Umbilical cord (tissue), 2 donors: ENCODE measurements around the gene TMIGD3. TPM values are rescaled to one million over a fixed set of nuclear protein-coding genes. Genes with fewer than 3 reads are reported as not detected.

Source experiments
- DNase-seq: peaks from one replicate; pipeline ENCODE4 v3.0.0-alpha.2; 2015; ENCODE audit warnings: low spot score
- total RNA-seq: library from RNA; depleted of rRNA; stranded (reverse); fragments of >200 nt; gene quantifications from one replicate; pipeline ENCODE4 v1.2.3, GENCODE V29; 2014; ENCODE audit warnings: low replicate concordance; ENCODE audit not compliant: insufficient read depth

TMIGD3 gene
- total RNA-seq, 1 donor from 2014 or later = 24.3 TPM

- DNase-seq = no peak
These were observed 27.7 kb downstream of the TMIGD3 start for GRCh38 chr1:111475701-111476100.

GRCh38 chr1:111474521-111474920 is 28.9 kb downstream of the TMIGD3 start:
- DNase-seq = no peak

GRCh38 chr1:111474106-111474505 is 29.3 kb downstream of the TMIGD3 start:
- DNase-seq = peak; percentile 39

- DNase-seq = no peak
These were observed 31.9 kb downstream of the TMIGD3 start for GRCh38 chr1:111471538-111471937.

GRCh38 chr1:111471012-111471411 is 32.4 kb downstream of the TMIGD3 start:
- peak; percentile 51 for DNase-seq

GRCh38 chr1:111470596-111470995 is 32.8 kb downstream of the TMIGD3 start:
- no peak for DNase-seq

GRCh38 chr1:111469539-111469938 is 33.9 kb downstream of the TMIGD3 start:
- DNase-seq = no peak

- DNase-seq = no peak
These were observed 34.7 kb downstream of the TMIGD3 start for GRCh38 chr1:111468717-111469100.

- DNase-seq = no peak
These were observed 35.3 kb downstream of the TMIGD3 start for GRCh38 chr1:111467865-111468716.

GRCh38 chr1:111466480-111466879 is 37.0 kb downstream of the TMIGD3 start:
- no peak for DNase-seq

- no peak for DNase-seq
These were observed 37.7 kb downstream of the TMIGD3 start for GRCh38 chr1:111465754-111466153.

GRCh38 chr1:111463029-111463683 is 40.3 kb downstream of the TMIGD3 start:
- peak; percentile 29 for DNase-seq

- DNase-seq = no peak
These were observed 40.9 kb downstream of the TMIGD3 start for GRCh38 chr1:111462370-111463028.

- DNase-seq = no peak
These were observed 41.7 kb downstream of the TMIGD3 start for GRCh38 chr1:111461765-111462164.

GRCh38 chr1:111455642-111456031 is 47.8 kb downstream of the TMIGD3 start:
- DNase-seq = no peak

GRCh38 chr1:111454859-111455641 is 48.4 kb downstream of the TMIGD3 start:
- DNase-seq = no peak

- no peak for DNase-seq
These were observed 49.7 kb downstream of the TMIGD3 start for GRCh38 chr1:111453706-111454105.

GRCh38 chr1:111452581-111452980 is 50.9 kb downstream of the TMIGD3 start:
- DNase-seq = no peak

- no peak for DNase-seq
These were observed 53.2 kb downstream of the TMIGD3 start for GRCh38 chr1:111450185-111450584.

GRCh38 chr1:111449703-111450017 is 53.8 kb downstream of the TMIGD3 start:
- DNase-seq = no peak

GRCh38 chr1:111448918-111449702 is 54.3 kb downstream of the TMIGD3 start, which contains the start of the genes ATP5PB and WDR77:
Gene ATP5PB (plus strand): TSS chr1:111449464. CDS start chr1:111449542, 78 bp downstream.
Gene WDR77 (minus strand): TSS chr1:111449256. CDS start chr1:111449169, 87 bp downstream.
- peak; percentile 100 for DNase-seq
